SK-N-SH (cell line): Measurements from ENCODE around the gene CHMP6. TPM values are rescaled to one million over a fixed set of nuclear protein-coding genes. Genes with fewer than 3 reads are reported as not detected.

Experiments
- CTCF ChIA-PET: fragments of 300-600, 350-600 bp; formaldehyde crosslinking; extraction: SDS; loops from one replicate; lab custom pipeline; 2021; lab: Yijun Ruan, JAX
- POLR2A ChIA-PET: fragments of 350-600 bp; sonication (Branson Sonifier 250); formaldehyde crosslinking; extraction: SDS; loops from one replicate; lab custom pipeline; 2020; ENCODE audit warnings: antibody characterized with exemption, inconsistent platforms; lab: Yijun Ruan, JAX
- DNase-seq: peaks from one replicate; pipeline ENCODE4 v3.0.0; 2012
- H2AFZ ChIP-seq: fragments of 200-600 bp; sonication (generic); 2 replicates; pipeline ENCODE4 v1.8.1; 2016; ENCODE audit warnings: antibody characterized with exemption, mild to moderate bottlenecking, low read depth
- H3F3A ChIP-seq: fragments of 200-600 bp; sonication (generic); replicated peaks from 2 replicates; pipeline ENCODE3; 2016; ENCODE audit warnings: antibody characterized with exemption, mild to moderate bottlenecking; ENCODE audit not compliant: insufficient read depth
- H3K27ac ChIP-seq, 2 experiments: fragments of 200-500 bp in 1 of 2; fragments of 200-600 bp in 1 of 2; sonication (Bioruptor generic) in 1 of 2; sonication (generic), shearing (Covaris generic) in 1 of 2; 2 replicates each; pipeline versions ENCODE4 v1.5.1 to v1.6.1; 2014 to 2016; ENCODE audit warnings: low read depth in 2 of 2, inconsistent platforms in 1 of 2, low read length in 1 of 2, mild to moderate bottlenecking in 1 of 2, mixed read lengths in 1 of 2
- H3K27me3 ChIP-seq: fragments of 200-600 bp; sonication (generic), shearing (Covaris generic); 2 replicates; pipeline ENCODE4 v1.6.1; 2016; ENCODE audit warnings: mixed run types; ENCODE audit not compliant: insufficient read depth
- H3K36me3 ChIP-seq, 2 experiments: fragments of 200-500 bp in 1 of 2; fragments of 200-600 bp in 1 of 2; sonication (Bioruptor generic) in 1 of 2; sonication (generic) in 1 of 2; replicated peaks in 1 of 2; 2 replicates each; pipeline versions ENCODE3 to v1.5.1; 2014 to 2016; ENCODE audit warnings: low read length in 1 of 2, mild to moderate bottlenecking in 1 of 2; ENCODE audit not compliant: insufficient read depth in 2 of 2, control insufficient read depth in 1 of 2
- H3K4me1 ChIP-seq, 2 experiments: fragments of 200-500 bp in 1 of 2; fragments of 200-600 bp in 1 of 2; sonication (Bioruptor generic) in 1 of 2; sonication (generic), shearing (Covaris generic) in 1 of 2; 2 replicates each; pipeline versions ENCODE4 v1.5.1 to v1.6.1; 2014 to 2016; ENCODE audit warnings: low read depth in 1 of 2, low read length in 1 of 2, mixed run types in 1 of 2; ENCODE audit not compliant: insufficient read depth in 2 of 2, control insufficient read depth in 1 of 2
- H3K4me2 ChIP-seq: fragments of 200-600 bp; sonication (generic), shearing (Covaris generic); 2 replicates; pipeline ENCODE4 v1.6.1; 2017; ENCODE audit warnings: mixed run types
- H3K4me3 ChIP-seq, 2 experiments: fragments of 200-500 bp in 1 of 2; fragments of 200-600 bp in 1 of 2; sonication (Bioruptor generic) in 1 of 2; sonication (generic), shearing (Covaris generic) in 1 of 2; 2 replicates each; pipeline versions ENCODE4 v1.5.1 to v1.8.1; 2014 to 2016; ENCODE audit warnings: low read depth in 2 of 2, inconsistent platforms in 1 of 2, low read length in 1 of 2, mild to moderate bottlenecking in 1 of 2, mixed read lengths in 1 of 2, moderate library complexity in 1 of 2
- H3K79me2 ChIP-seq: fragments of 200-600 bp; sonication (generic); 2 replicates; pipeline ENCODE4 v1.8.1; 2017; ENCODE audit warnings: mild to moderate bottlenecking; ENCODE audit not compliant: insufficient read depth
- H3K9ac ChIP-seq: fragments of 200-600 bp; sonication (generic); 2 replicates; pipeline ENCODE4 v1.6.1; 2017; ENCODE audit warnings: mixed run types
- H3K9me2 ChIP-seq: fragments of 200-600 bp; sonication (generic); 2 replicates; pipeline ENCODE4 v1.6.1; 2017; ENCODE audit warnings: mixed run types
- H3K9me3 ChIP-seq: fragments of 200-600 bp; sonication (generic); 2 replicates; pipeline ENCODE4 v1.6.1; 2017; ENCODE audit warnings: mixed run types, mild to moderate bottlenecking, moderate library complexity
- H4K20me1 ChIP-seq: fragments of 200-600 bp; sonication (generic); 2 replicates; pipeline ENCODE4 v1.6.1; 2017; ENCODE audit warnings: mild to moderate bottlenecking, mixed run types; ENCODE audit not compliant: insufficient read depth
- FOSL2 ChIP-seq: IDR thresholded peaks from 2 replicates; pipeline ENCODE4 v1.4.0; 2012; ENCODE audit warnings: low read depth, mild to moderate bottlenecking, moderate library complexity, borderline replicate concordance
- FOXJ3 ChIP-seq: sonication (generic); formaldehyde crosslinking; IDR thresholded peaks from 2 replicates; pipeline ENCODE4 v1.5.1; 2020; ENCODE audit warnings: mild to moderate bottlenecking, missing genetic modification reagents
- GABPA ChIP-seq: IDR thresholded peaks from 2 replicates; pipeline ENCODE4 v1.4.0; 2012; ENCODE audit warnings: low read depth, mild to moderate bottlenecking
- JUND ChIP-seq: IDR thresholded peaks from 2 replicates; pipeline ENCODE4 v1.4.0; 2012
- MAX ChIP-seq: IDR thresholded peaks from 2 replicates; pipeline ENCODE4 v1.4.0; 2012; ENCODE audit warnings: low read depth
- MEF2A ChIP-seq: IDR thresholded peaks from 2 replicates; pipeline ENCODE4 v1.4.0; 2012; ENCODE audit warnings: low read depth, borderline replicate concordance
- NFIC ChIP-seq: IDR thresholded peaks from 2 replicates; pipeline ENCODE4 v1.4.0; 2012; ENCODE audit warnings: borderline replicate concordance
- PBX3 ChIP-seq: IDR thresholded peaks from 2 replicates; pipeline ENCODE4; 2012
- RAD21 ChIP-seq: IDR thresholded peaks from 2 replicates; pipeline ENCODE4 v1.6.1; 2012; ENCODE audit warnings: mild to moderate bottlenecking, low read length
- SIN3A ChIP-seq: IDR thresholded peaks from 2 replicates; pipeline ENCODE4 v1.6.1; 2012; ENCODE audit warnings: low read depth, mild to moderate bottlenecking, low read length, moderate library complexity, borderline replicate concordance
- SMC3 ChIP-seq: IDR thresholded peaks from 2 replicates; pipeline ENCODE4 v1.6.1; 2012; ENCODE audit warnings: low read depth, low read length, improper control_type of control experiment
- TAF1 ChIP-seq: IDR thresholded peaks from 2 replicates; pipeline ENCODE4 v1.6.1; 2012; ENCODE audit warnings: low read depth, mild to moderate bottlenecking, low read length, moderate library complexity, borderline replicate concordance
- TCF12 ChIP-seq: IDR thresholded peaks from 2 replicates; pipeline ENCODE4 v1.4.0; 2012
- TEAD4 ChIP-seq: IDR thresholded peaks from 2 replicates; pipeline ENCODE4 v1.4.0; 2012; ENCODE audit warnings: mild to moderate bottlenecking, borderline replicate concordance; ENCODE audit not compliant: insufficient read depth
- WGBS: methylation state at CpG from one replicate; pipeline ENCODE4 v1.1.6; 2017; ENCODE audit warnings: low lambda C conversion rate; 5-methylcytosine and 5-hydroxymethylcytosine counted together
- polyA plus RNA-seq, 3 experiments: library from polyadenylated mRNA; depleted of rRNA; stranded (reverse); fragments of >200 nt; gene quantifications; 2 replicates each; pipeline ENCODE4 v1.2.3, GENCODE V29; 2012

Gene CHMP6
- polyA plus RNA-seq, 1 of the 3 experiments (the other 2 are of a cell fraction) = 44.1 TPM

GRCh38 chr17:81019563-81020442 lies 28.2 kb downstream of the CHMP6 start:
- Histone ChIP-seq H3F3A (no peaks in the 10 kb centered on the region), H3K9me3 (no peaks in the 10 kb centered on the region), H4K20me1 (no peaks in the 10 kb centered on the region), H3K27ac (no peak overlapping the region), H3K4me3 (no peak overlapping the region), H3K9me2 (no peaks in the 10 kb centered on the region), H3K79me2 (no peaks in the 10 kb centered on the region), H3K36me3 (no peaks in the 10 kb centered on the region), H3K4me2 (no peak overlapping the region), H3K9ac (no peak overlapping the region), H3K4me1 (peaks cover 0 to 11% of the 10 kb centered on the region in 2 experiments; a peak in 1 of 4 replicates), H3K27me3 (peaks cover 3% of the 10 kb centered on the region), H2AFZ (no peak overlapping the region)
- no peak for DNase-seq
- TF ChIP-seq TEAD4 = no peak
- POLR2A ChIA-PET = interaction anchor here (1.2 kb wide), 1 partner anchor 56 kb away, joined by 4 read pairs; no protein-coding TSS in a partner anchor
- CTCF ChIA-PET = interaction anchor here (0.9 to 19.0 kb wide), 12 partner anchors 10 to 123 kb away, joined by 3 to 668 read pairs (median 6); partner anchors contain the start of gene CHMP6
- WGBS = 75% methylated on average over 23 of the region's 24 CpGs

GRCh38 chr17:81020443-81020766 lies 28.8 kb downstream of the CHMP6 start:
- Histone ChIP-seq H3K36me3 (no peaks in the 10 kb centered on the region), H3K9me2 (no peaks in the 10 kb centered on the region), H3K79me2 (no peaks in the 10 kb centered on the region), H3K4me3 (no peak overlapping the region), H2AFZ (no peak overlapping the region), H3K9ac (no peak overlapping the region), H3K27ac (no peak overlapping the region), H4K20me1 (no peaks in the 10 kb centered on the region), H3K9me3 (no peaks in the 10 kb centered on the region), H3K4me2 (no peak overlapping the region), H3K4me1 (peaks cover 0 to 11% of the 10 kb centered on the region in 2 experiments; a peak in 1 of 4 replicates), H3F3A (no peaks in the 10 kb centered on the region), H3K27me3 (peaks cover 10% of the 10 kb centered on the region)
- ChIA-PET POLR2A (interaction anchor here (1.2 kb wide), 1 partner anchor 56 kb away, joined by 4 read pairs; no protein-coding TSS in a partner anchor), CTCF (interaction anchor here (1.2 to 19.0 kb wide), 12 partner anchors 14 to 122 kb away, joined by 3 to 668 read pairs (median 6); partner anchors contain the start of gene CHMP6)
- TF ChIP-seq MEF2A (no peak), JUND (no peak), TCF12 (no peak), PBX3 (no peak), TAF1 (no peak), RAD21 (no peak), NFIC (no peak), SMC3 (no peak), SIN3A (no peak), GABPA (no peak), FOSL2 (no peak), MAX (no peak), FOXJ3 (CRISPR knock-in tag) (no peak)
- 78% methylated on average over 11 of the region's 11 CpGs for WGBS
- DNase-seq = no peak
